Sigmoid colon (tissue), 4 donors: ENCODE results near the gene CACNA1C.

ENCODE experiments used
- CTCF ChIP-seq, 4 experiments: fragments of 450-650 bp in 3 of 4; fragments of 200-600 bp in 1 of 4; IDR thresholded peaks; one replicate each; pipeline ENCODE4 v1.5.1; 2016 to 2019; ENCODE audit warnings: antibody characterized with exemption in 4 of 4, mild to moderate bottlenecking in 3 of 4, moderate library complexity in 2 of 4
- POLR2A ChIP-seq, 2 donors: fragments of 450-650 bp; IDR thresholded peaks; one replicate each; pipeline ENCODE4 v1.6.1; 2016; ENCODE audit warnings: antibody characterized with exemption in 2 of 2, mild to moderate bottlenecking in 2 of 2, moderate library complexity in 2 of 2
- POLR2AphosphoS5 ChIP-seq, 4 donors: sonication (generic); formaldehyde crosslinking; IDR thresholded peaks; one replicate each; pipeline ENCODE4 v1.6.1; 2017; ENCODE audit warnings: antibody characterized with exemption in 4 of 4

GRCh38 chr12:2225696-2226095 is 172.9 kb downstream of the CACNA1C start:
- TF ChIP-seq CTCF (IDR thresholded peaks at IDR 0.05) (no peak), POLR2A (IDR thresholded peaks at IDR 0.05) (no peak), POLR2AphosphoS5 (IDR thresholded peaks at IDR 0.05) (no peak)
